ENCODE results near the gene ATP2B2. TPM values are rescaled to one million over a fixed set of nuclear protein-coding genes. Genes with fewer than 3 reads are reported as not detected.

ATP2B2 gene
- total RNA-seq, 4 donors from 2014 or later: 0.42 to 2.0 (median 1.1) TPM

DNA sequence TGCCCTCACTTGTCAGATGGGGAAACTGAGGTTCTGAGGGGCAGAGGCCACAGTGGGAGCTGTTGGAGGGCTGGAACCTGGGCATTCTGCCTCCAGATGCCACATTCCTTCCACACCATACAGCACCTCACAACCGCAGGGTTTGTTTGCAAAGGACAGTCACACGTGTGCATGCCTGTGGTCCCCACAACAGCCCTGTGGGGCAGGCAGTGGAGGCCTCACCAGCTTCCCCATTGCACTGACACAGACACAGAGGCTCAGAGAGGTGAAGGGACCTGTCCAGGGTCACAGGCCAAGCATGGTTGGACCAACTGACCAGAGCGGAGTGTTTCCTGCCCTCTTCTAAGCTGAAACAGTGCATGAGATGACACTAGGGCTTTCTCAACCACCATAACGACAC, 109.3 kb downstream of the ATP2B2 start:
- Histone ChIP-seq H3K9me3 (no peaks in the 10 kb centered on the region), H3K27ac (no peak overlapping the region), H3K4me3 (no peak overlapping the region), H3K4me1 (no peaks in the 10 kb centered on the region), H3K36me3 (peaks cover 0 to 18% (median 0%) of the 10 kb centered on the region in 3 donors), H3K27me3 (no peaks in the 10 kb centered on the region)
- TF ChIP-seq, protein P1, sequence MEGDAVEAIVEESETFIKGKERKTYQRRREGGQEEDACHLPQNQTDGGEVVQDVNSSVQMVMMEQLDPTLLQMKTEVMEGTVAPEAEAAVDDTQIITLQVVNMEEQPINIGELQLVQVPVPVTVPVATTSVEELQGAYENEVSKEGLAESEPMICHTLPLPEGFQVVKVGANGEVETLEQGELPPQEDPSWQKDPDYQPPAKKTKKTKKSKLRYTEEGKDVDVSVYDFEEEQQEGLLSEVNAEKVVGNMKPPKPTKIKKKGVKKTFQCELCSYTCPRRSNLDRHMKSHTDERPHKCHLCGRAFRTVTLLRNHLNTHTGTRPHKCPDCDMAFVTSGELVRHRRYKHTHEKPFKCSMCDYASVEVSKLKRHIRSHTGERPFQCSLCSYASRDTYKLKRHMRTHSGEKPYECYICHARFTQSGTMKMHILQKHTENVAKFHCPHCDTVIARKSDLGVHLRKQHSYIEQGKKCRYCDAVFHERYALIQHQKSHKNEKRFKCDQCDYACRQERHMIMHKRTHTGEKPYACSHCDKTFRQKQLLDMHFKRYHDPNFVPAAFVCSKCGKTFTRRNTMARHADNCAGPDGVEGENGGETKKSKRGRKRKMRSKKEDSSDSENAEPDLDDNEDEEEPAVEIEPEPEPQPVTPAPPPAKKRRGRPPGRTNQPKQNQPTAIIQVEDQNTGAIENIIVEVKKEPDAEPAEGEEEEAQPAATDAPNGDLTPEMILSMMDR (IDR thresholded peaks at IDR 0.05): no peak
- TF ChIP-seq POLR2A (IDR thresholded peaks at IDR 0.05): no peak
- no peak for DNase-seq (ENCODE audit: low spot score in 2 of 2)
- WGBS, 2 donors: 67 to 81% methylated on average over 4 of the region's 4 CpGs

DNA sequence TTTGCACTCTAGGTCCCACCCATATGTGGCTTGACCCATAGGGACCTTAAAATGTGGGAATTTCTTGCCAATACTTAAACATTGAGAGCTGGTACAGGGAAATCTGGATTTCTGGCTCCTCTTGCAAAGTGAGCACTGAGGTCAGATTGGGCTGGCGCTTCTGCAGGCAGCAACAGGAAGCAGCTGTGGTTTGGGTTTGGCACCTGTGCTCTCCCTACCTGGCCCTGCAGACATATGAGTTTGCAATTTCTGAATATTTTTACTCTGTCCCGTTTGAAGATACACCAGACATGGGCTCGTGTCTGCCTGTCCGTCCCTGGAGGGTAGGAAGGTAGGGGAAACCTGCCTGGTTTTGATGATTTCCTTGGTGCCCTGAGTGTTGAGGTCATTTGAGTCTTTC, 109.7 kb downstream of the ATP2B2 start:
- WGBS, 2 donors: 73 to 84% methylated on average over 4 of the region's 4 CpGs

DNA sequence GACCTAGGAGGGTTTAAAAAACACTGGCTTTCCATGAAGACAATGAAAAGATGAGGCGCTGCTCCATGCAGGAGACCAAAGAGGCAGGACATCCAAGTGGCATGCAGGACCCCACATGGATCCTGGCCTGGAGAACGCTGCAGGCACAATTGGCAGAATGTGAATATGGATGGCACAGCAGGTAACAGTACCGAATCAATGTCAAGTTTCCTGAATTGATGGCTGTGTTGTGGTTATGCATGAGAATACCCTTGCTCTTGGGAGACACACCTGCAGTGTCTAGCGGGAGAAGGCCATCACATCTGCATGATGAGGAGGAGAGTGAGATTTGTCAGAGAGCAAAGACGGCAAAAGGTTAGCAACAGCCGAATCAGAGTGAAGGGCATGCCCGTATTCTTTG, 110.2 kb downstream of the ATP2B2 start:
- Histone ChIP-seq H3K9me3 (no peaks in the 10 kb centered on the region), H3K4me1 (peaks cover 0 to 6% (median 0%) of the 10 kb centered on the region in 4 donors), H3K36me3 (peaks cover 0 to 18% (median 0%) of the 10 kb centered on the region in 3 donors), H3K27ac (no peak overlapping the region), H3K4me3 (no peak overlapping the region), H3K27me3 (no peaks in the 10 kb centered on the region)
- WGBS, 2 donors: 80 to 83% methylated on average over 7 of the region's 7 CpGs
- TF ChIP-seq POLR2A (IDR thresholded peaks at IDR 0.05) (no peak), EP300 (IDR thresholded peaks at IDR 0.05) (no peak)
- TF ChIP-seq, protein P1 (IDR thresholded peaks at IDR 0.05): no peak
- DNase-seq (ENCODE audit: low spot score in 2 of 2): no peak

More for the DNA sequence above, 109.7 kb downstream of the ATP2B2 start:
- Histone ChIP-seq H3K4me1 (peaks cover 0 to 4% (median 0%) of the 10 kb centered on the region in 4 donors), H3K4me3 (no peak overlapping the region), H3K9me3 (no peaks in the 10 kb centered on the region), H3K27me3 (no peaks in the 10 kb centered on the region), H3K27ac (no peak overlapping the region), H3K36me3 (peaks cover 0 to 16% (median 0%) of the 10 kb centered on the region in 3 donors)
- no peak for DNase-seq (ENCODE audit: low spot score in 2 of 2)
- TF ChIP-seq, protein P1 (IDR thresholded peaks at IDR 0.05): no peak
- TF ChIP-seq EP300 (IDR thresholded peaks at IDR 0.05) (no peak), POLR2A (IDR thresholded peaks at IDR 0.05) (no peak)

DNA sequence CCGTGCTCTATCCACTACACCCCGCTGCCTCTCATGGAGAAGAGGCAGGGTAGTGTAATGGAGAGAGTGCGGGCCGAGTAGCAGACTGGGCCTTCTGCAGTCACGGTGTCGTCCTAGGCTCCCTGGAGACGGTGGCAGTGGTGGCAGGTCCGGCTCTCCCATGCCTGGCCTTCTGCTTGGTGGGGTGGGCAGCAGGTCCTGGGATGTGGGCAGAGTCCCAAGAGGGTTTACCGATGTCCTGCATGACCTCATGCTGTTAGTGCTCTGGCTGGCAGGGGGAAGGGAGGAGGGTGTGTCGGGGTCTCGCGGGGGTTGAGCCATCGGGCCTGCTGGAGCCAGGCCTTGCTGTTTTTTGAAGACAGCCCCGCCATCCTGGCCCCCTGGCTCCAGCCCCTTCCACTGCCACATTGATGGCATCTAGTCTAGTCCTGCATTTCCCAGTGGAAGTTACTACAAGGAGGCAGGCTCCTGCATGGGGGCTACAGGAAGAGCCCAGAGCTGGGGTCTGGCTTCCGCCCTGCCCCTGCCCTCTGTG, 110.8 kb downstream of the ATP2B2 start:
- Histone ChIP-seq H3K27ac (no peak overlapping the region), H3K4me3 (no peak overlapping the region), H3K4me1 (peaks cover 0 to 6% (median 0%) of the 10 kb centered on the region in 4 donors), H3K27me3 (no peaks in the 10 kb centered on the region), H3K36me3 (peaks cover 0 to 19% (median 0%) of the 10 kb centered on the region in 3 donors), H3K9me3 (peaks cover 0 to 4% (median 0%) of the 10 kb centered on the region in 4 donors)
- WGBS, 2 donors: 83 to 84% methylated on average over 4 to 14 of the region's 15 CpGs
- no peak for DNase-seq (ENCODE audit: low spot score in 2 of 2)
- TF ChIP-seq EP300 (IDR thresholded peaks at IDR 0.05) (no peak), POLR2A (IDR thresholded peaks at IDR 0.05) (no peak)
- TF ChIP-seq, protein P1 (IDR thresholded peaks at IDR 0.05): no peak

DNA sequence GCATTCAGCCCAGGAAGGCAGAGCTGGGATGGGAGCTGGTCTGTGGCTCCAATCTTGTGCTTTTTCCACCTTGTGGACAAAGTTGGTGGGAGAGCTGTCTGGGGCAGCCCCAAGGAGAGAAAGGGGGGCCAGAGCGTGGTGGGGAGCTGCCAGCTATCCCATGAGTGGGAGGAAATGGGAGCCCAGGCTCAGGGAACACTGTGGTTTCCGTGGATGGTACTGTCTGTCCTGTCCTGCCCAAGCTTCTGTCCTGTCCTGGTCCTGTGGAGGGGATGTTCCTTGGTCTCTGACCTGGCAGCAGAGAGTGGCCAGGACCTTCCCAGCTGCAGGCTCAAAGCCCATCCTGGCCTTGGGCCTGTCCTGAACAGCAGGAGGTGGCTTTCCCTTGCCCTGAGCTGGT, 111.9 kb downstream of the ATP2B2 start:
- no peak for DNase-seq (ENCODE audit: low spot score in 2 of 2)
- peaks cover 0 to 30% (median 0%) of the 10 kb centered on the region in 3 donors for H3K36me3 ChIP-seq
- peaks cover 0 to 6% (median 0%) of the 10 kb centered on the region in 4 donors for H3K4me1 ChIP-seq
- no peaks in the 10 kb centered on the region for H3K27me3 ChIP-seq
- H3K4me3 ChIP-seq: no peak overlapping the region
- WGBS, 2 donors: 63 to 79% methylated on average over 2 of the region's 2 CpGs
- H3K27ac ChIP-seq: no peak overlapping the region
- H3K9me3 ChIP-seq: peaks cover 0 to 14% (median 3%) of the 10 kb centered on the region in 4 donors
- TF ChIP-seq POLR2A (IDR thresholded peaks at IDR 0.05) (no peak), EP300 (IDR thresholded peaks at IDR 0.05) (no peak)
- TF ChIP-seq, protein P1 (IDR thresholded peaks at IDR 0.05): no peak

Measured in tibial nerve (tissue), 4 donors.